Stomach (tissue), 4 donors: ENCODE data around the gene GPR4.

Experiments used
- CTCF ChIP-seq, 7 experiments: fragments of 450-650 bp in 4 of 7; fragments of 200-600 bp in 3 of 7; sonication (generic) in 3 of 7; IDR thresholded peaks; one replicate each; pipeline ENCODE4 v1.5.1; 2016 to 2019; ENCODE audit warnings: antibody characterized with exemption in 7 of 7, control low read depth in 2 of 7, mild to moderate bottlenecking in 1 of 7
- POLR2A ChIP-seq, 4 donors: fragments of 450-650 bp; IDR thresholded peaks; one replicate each; pipeline ENCODE4 v1.6.1; 2016; ENCODE audit warnings: antibody characterized with exemption in 4 of 4, control low read depth in 2 of 4, mild to moderate bottlenecking in 1 of 4, moderate library complexity in 1 of 4
- POLR2AphosphoS5 ChIP-seq, 3 donors: sonication (generic); formaldehyde crosslinking; IDR thresholded peaks; one replicate each; pipeline ENCODE4 v1.6.1; 2016; ENCODE audit warnings: antibody characterized with exemption in 3 of 3

- TF ChIP-seq CTCF (IDR thresholded peaks at IDR 0.05) (peak in 6 of 7 experiments; percentile 58 to 96 (median 81)), POLR2A (IDR thresholded peaks at IDR 0.05) (no peak), POLR2AphosphoS5 (IDR thresholded peaks at IDR 0.05) (peak in 1 of 3 donors; percentile 71)
Observed at GRCh38 chr19:45607071-45608029, 5.3 kb upstream of the GPR4 start.
